DMS 273 (cell line): ENCODE results near the gene TNIP2.
"Not testable (repeated sequence)": the region's sequence is repeated elsewhere in the genome, so short reads cannot be mapped to it uniquely, and the experiment has no call there.

ENCODE experiments used
- DNase-seq: peaks from one replicate; lab custom pipeline; 2025; ENCODE audit not compliant: unreplicated experiment; lab: John Stamatoyannopoulos, UW

TNIP2 gene

GRCh38 chr4:2745981-2746806 lies 9.9 kb downstream of the TNIP2 start:
- no peak for DNase-seq

GRCh38 chr4:2745516-2745915 lies 10.6 kb downstream of the TNIP2 start:
- DNase-seq = no peak

GRCh38 chr4:2744576-2745270 lies 11.4 kb downstream of the TNIP2 start:
- no peak for DNase-seq

GRCh38 chr4:2743518-2744445 lies 12.4 kb downstream of the TNIP2 start:
- DNase-seq = no peak

GRCh38 chr4:2742823-2743517 lies 13.2 kb downstream of the TNIP2 start:
- no peak for DNase-seq

GRCh38 chr4:2742081-2742822 lies 13.9 kb downstream of the TNIP2 start:
- no peak for DNase-seq

GRCh38 chr4:2741626-2742025 lies 14.5 kb downstream of the TNIP2 start:
- DNase-seq = no peak

GRCh38 chr4:2738296-2738695 lies 17.8 kb downstream of the TNIP2 start:
- not testable (repeated sequence) for DNase-seq

- no peak for DNase-seq
Observed at GRCh38 chr4:2735869-2736268, 20.3 kb downstream of the TNIP2 start.

GRCh38 chr4:2734612-2735011 lies 21.5 kb downstream of the TNIP2 start:
- DNase-seq = no peak

- DNase-seq = no peak
Observed at GRCh38 chr4:2733844-2734574, 22.1 kb downstream of the TNIP2 start.

GRCh38 chr4:2733001-2733843 lies 22.9 kb downstream of the TNIP2 start:
- DNase-seq = no peak

GRCh38 chr4:2732526-2732925 lies 23.6 kb downstream of the TNIP2 start:
- no peak for DNase-seq

- no peak for DNase-seq
Observed at GRCh38 chr4:2731907-2732317, 24.2 kb downstream of the TNIP2 start.

GRCh38 chr4:2729533-2729875 lies 26.6 kb downstream of the TNIP2 start:
- no peak for DNase-seq

GRCh38 chr4:2728806-2729532 lies 27.2 kb downstream of the TNIP2 start:
- no peak for DNase-seq

- DNase-seq = no peak
Observed at GRCh38 chr4:2728221-2728620, 27.9 kb downstream of the TNIP2 start.

- not testable (repeated sequence) for DNase-seq
Observed at GRCh38 chr4:2726881-2727280, 29.3 kb downstream of the TNIP2 start.
